Bronchial epithelial cell (primary cell): ENCODE data around the gene CGNL1. TPM values are rescaled to one million over a fixed set of nuclear protein-coding genes. Genes with fewer than 3 reads are reported as not detected.
A peak's percentile ranks its signal among the peaks of the same experiment; 100 is the strongest.

Experiments
- DNase-seq: peaks from one replicate; pipeline ENCODE4 v3.0.0-alpha.2; 2010; ENCODE audit warnings: low read depth
- FAIRE-seq: peaks from 2 replicates; lab custom pipeline; 2011; peaks lifted over from hg19 to GRCh38; lab: Jason Lieb, UNC
- H3K27me3 ChIP-seq: 2 replicates; pipeline ENCODE4 v1.5.1; 2011; ENCODE audit warnings: low read length; ENCODE audit not compliant: control insufficient read depth, insufficient read depth
- H3K36me3 ChIP-seq: 2 replicates; pipeline ENCODE4 v1.5.1; 2011; ENCODE audit warnings: low read length; ENCODE audit not compliant: control insufficient read depth, insufficient read depth
- H3K4me3 ChIP-seq: 2 replicates; pipeline ENCODE4 v1.5.1; 2011; ENCODE audit warnings: mild to moderate bottlenecking, low read depth, low read length, control low read depth
- total RNA-seq: library from RNA; depleted of rRNA; stranded (reverse); fragments of >200 nt; gene quantifications from 2 replicates; pipeline ENCODE4 v1.2.1, GENCODE V29; 2014
- TF ChIP-seq, protein P1 (sequence below): IDR thresholded peaks from 2 replicates; pipeline ENCODE4 v1.5.1; 2011; ENCODE audit warnings: mild to moderate bottlenecking, moderate library complexity, low read length, control low read depth, inconsistent platforms; ENCODE audit not compliant: insufficient read depth, severe bottlenecking

The CGNL1 gene
- total RNA-seq, 1 donor from 2014 or later = 0.53 TPM

- TF ChIP-seq, protein P1, sequence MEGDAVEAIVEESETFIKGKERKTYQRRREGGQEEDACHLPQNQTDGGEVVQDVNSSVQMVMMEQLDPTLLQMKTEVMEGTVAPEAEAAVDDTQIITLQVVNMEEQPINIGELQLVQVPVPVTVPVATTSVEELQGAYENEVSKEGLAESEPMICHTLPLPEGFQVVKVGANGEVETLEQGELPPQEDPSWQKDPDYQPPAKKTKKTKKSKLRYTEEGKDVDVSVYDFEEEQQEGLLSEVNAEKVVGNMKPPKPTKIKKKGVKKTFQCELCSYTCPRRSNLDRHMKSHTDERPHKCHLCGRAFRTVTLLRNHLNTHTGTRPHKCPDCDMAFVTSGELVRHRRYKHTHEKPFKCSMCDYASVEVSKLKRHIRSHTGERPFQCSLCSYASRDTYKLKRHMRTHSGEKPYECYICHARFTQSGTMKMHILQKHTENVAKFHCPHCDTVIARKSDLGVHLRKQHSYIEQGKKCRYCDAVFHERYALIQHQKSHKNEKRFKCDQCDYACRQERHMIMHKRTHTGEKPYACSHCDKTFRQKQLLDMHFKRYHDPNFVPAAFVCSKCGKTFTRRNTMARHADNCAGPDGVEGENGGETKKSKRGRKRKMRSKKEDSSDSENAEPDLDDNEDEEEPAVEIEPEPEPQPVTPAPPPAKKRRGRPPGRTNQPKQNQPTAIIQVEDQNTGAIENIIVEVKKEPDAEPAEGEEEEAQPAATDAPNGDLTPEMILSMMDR = no peak
- DNase-seq = no peak
- Histone ChIP-seq H3K4me3 (no peak overlapping the region), H3K36me3 (no peaks in the 10 kb centered on the region), H3K27me3 (no peaks in the 10 kb centered on the region)
- FAIRE-seq = no peak
Measured at GRCh38 chr15:57343498-57343897, 32.8 kb upstream of the CGNL1 start.

DNA sequence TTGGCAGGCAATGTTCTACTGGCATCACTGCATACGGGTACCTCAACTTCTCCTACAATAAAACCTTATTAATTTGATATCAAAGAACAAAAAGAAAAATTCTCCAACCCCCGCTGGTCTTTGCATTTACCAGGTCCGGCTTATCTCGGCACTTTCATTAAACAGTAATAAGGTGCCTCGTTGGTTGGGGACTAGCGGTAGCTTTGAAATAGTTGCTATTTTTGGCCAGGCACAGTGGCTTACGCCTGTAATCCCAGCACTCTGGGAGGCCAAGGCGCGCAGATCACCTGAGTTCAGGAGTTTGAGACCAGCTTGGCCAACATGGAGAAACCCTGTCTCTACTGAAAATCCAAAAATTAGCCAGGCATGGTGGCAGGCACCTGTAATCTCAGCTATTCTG, 32.0 kb upstream of the CGNL1 start:
- FAIRE-seq = no peak
- Histone ChIP-seq H3K4me3 (no peak overlapping the region), H3K27me3 (no peaks in the 10 kb centered on the region), H3K36me3 (no peaks in the 10 kb centered on the region)
- no peak for DNase-seq
- TF ChIP-seq, protein P1 = no peak

- H3K36me3 ChIP-seq = no peaks in the 10 kb centered on the region
- FAIRE-seq (no peak), DNase-seq (no peak)
- TF ChIP-seq, protein P1 = no peak
- H3K4me3 ChIP-seq = no peak overlapping the region
- H3K27me3 ChIP-seq = no peaks in the 10 kb centered on the region
Measured at GRCh38 chr15:57345584-57345983, 30.7 kb upstream of the CGNL1 start.

DNA sequence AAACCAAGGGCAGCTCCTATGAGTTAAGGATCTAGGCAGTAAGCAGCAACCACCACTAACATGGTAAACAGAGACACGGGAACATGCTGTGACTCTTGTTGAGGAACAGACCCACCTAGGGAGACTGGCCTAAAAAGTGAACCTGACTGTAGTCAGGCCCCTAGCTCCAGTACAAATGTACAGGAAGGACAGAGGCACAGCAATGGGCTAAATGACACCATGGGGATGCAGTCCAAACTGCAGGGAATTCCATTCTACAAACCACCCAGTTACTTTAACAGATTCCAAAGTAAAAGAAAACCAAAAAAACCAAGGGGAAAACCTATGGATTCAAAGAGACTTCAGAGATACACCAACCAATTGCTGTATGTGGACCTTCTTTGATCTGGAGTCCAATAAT, 28.2 kb upstream of the CGNL1 start:
- DNase-seq (no peak), FAIRE-seq (no peak)
- Histone ChIP-seq H3K4me3 (no peak overlapping the region), H3K27me3 (no peaks in the 10 kb centered on the region), H3K36me3 (no peaks in the 10 kb centered on the region)
- TF ChIP-seq, protein P1 = no peak

DNA sequence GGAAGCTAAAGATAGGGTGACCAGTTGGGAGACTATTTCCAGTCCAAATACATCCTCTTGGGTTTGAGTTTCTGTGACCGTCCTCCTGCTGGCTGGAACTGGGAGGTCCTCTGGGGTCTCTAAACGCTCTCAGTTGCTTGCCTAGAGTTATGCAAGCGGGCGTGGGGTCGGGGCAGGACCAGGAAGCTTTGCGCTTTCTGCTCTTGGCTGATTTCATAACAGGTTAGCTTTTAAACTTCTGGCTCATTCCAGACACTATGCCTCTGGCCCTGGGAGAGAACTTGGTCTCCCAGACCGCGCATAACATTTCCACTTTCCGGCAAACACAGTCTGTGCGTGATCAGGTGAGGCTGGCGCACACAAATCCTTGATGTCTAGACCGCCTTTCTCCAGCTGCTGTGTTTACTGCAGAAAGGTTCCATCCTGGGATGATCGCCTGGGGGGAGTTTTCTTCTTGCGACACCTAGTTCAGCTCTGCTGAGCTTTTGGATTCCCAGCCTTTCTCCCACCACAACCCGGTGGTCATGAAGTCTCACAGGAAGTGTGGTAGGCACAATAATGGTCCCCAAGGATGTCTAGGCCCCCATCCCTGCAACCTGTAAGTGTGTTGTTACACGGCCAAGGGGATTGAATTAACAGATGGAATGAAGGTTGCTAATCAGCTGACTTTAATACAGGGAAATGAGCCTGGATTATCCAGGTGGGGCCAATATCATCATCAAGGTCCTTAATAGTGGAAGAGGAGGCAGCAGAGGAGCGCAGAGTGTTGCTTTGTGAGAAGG, 23.6 kb upstream of the CGNL1 start:
- DNase-seq (no peak), FAIRE-seq (peak; percentile 23)
- TF ChIP-seq, protein P1 = no peak
- Histone ChIP-seq H3K4me3 (no peak overlapping the region), H3K36me3 (no peaks in the 10 kb centered on the region), H3K27me3 (no peaks in the 10 kb centered on the region)
